Esophagus muscularis mucosa (tissue), 4 donors: Measurements from ENCODE around the gene SYCP2. TPM values are rescaled to one million over a fixed set of nuclear protein-coding genes. Genes with fewer than 3 reads are reported as not detected.
A peak's percentile ranks its signal among the peaks of the same experiment; 100 is the strongest.

ENCODE experiments used
- DNase-seq: peaks from one replicate; pipeline ENCODE4 v3.0.0-alpha.2; 2017; ENCODE audit errors: extremely low spot score
- H3K27ac ChIP-seq, 4 donors: fragments of 200-600 bp; sonication (generic); replicated peaks in 1 of 4; 1 replicate in 3 of 4; 2 replicates in 1 of 4; pipeline ENCODE4 v1.5.1; 2016 to 2019; ENCODE audit warnings: mild to moderate bottlenecking in 1 of 4
- H3K27me3 ChIP-seq, 4 donors: fragments of 200-600 bp; sonication (generic); one replicate each; pipeline versions ENCODE4 v1.5.1 to v1.6.0; 2016 to 2019
- H3K36me3 ChIP-seq, 4 donors: fragments of 200-600 bp; sonication (generic); one replicate each; pipeline ENCODE4 v1.5.1; 2016 to 2019
- H3K4me1 ChIP-seq, 4 donors: fragments of 200-600 bp; sonication (generic); one replicate each; pipeline ENCODE4 v1.5.1; 2016 to 2019
- H3K4me3 ChIP-seq, 4 donors: fragments of 200-600 bp; sonication (generic); 1 replicate in 2 of 4; 2 replicates in 2 of 4; pipeline ENCODE4 v1.5.1; 2016 to 2019; ENCODE audit warnings: mild to moderate bottlenecking in 4 of 4, moderate library complexity in 1 of 4
- H3K9me3 ChIP-seq, 4 donors: fragments of 200-600 bp; sonication (generic); 1 replicate in 3 of 4; 2 replicates in 1 of 4; pipeline ENCODE4 v1.5.1; 2016 to 2019
- EP300 ChIP-seq: sonication (generic); formaldehyde crosslinking; IDR thresholded peaks from one replicate; pipeline ENCODE4 v1.6.1; 2017; ENCODE audit warnings: antibody characterized with exemption
- POLR2A ChIP-seq: fragments of 450-650 bp; IDR thresholded peaks from one replicate; pipeline ENCODE4 v1.6.1; 2017; ENCODE audit warnings: antibody characterized with exemption, moderate library complexity, mild to moderate bottlenecking, low read depth
- POLR2AphosphoS5 ChIP-seq, 2 donors: sonication (generic); formaldehyde crosslinking; IDR thresholded peaks; one replicate each; pipeline ENCODE4 v1.6.1; 2017; ENCODE audit warnings: antibody characterized with exemption in 2 of 2
- WGBS: methylation state at CpG from one replicate; pipeline ENCODE4 v1.1.5; 2018; 5-methylcytosine and 5-hydroxymethylcytosine counted together
- intact Hi-C: fragments of 100-400 bp; cut with DNase I; formaldehyde crosslinking; loops from one replicate; pipeline ENCODE4 v1.15.1; 2023
- total RNA-seq, 4 donors: library from RNA; depleted of rRNA; stranded (reverse); fragments of >200 nt; gene quantifications; one replicate each; pipeline versions ENCODE4 v1.1.0 to v1.2.1, GENCODE V29; 2016
- TF ChIP-seq, protein P1 (sequence below), 3 experiments: fragments of 200-600 bp in 2 of 3; fragments of 450-650 bp in 1 of 3; sonication (generic) in 2 of 3; IDR thresholded peaks; one replicate each; pipeline ENCODE4 v1.5.1; 2017 to 2019; ENCODE audit warnings: antibody characterized with exemption in 3 of 3, mild to moderate bottlenecking in 2 of 3, moderate library complexity in 1 of 3

SYCP2 gene, protein sequence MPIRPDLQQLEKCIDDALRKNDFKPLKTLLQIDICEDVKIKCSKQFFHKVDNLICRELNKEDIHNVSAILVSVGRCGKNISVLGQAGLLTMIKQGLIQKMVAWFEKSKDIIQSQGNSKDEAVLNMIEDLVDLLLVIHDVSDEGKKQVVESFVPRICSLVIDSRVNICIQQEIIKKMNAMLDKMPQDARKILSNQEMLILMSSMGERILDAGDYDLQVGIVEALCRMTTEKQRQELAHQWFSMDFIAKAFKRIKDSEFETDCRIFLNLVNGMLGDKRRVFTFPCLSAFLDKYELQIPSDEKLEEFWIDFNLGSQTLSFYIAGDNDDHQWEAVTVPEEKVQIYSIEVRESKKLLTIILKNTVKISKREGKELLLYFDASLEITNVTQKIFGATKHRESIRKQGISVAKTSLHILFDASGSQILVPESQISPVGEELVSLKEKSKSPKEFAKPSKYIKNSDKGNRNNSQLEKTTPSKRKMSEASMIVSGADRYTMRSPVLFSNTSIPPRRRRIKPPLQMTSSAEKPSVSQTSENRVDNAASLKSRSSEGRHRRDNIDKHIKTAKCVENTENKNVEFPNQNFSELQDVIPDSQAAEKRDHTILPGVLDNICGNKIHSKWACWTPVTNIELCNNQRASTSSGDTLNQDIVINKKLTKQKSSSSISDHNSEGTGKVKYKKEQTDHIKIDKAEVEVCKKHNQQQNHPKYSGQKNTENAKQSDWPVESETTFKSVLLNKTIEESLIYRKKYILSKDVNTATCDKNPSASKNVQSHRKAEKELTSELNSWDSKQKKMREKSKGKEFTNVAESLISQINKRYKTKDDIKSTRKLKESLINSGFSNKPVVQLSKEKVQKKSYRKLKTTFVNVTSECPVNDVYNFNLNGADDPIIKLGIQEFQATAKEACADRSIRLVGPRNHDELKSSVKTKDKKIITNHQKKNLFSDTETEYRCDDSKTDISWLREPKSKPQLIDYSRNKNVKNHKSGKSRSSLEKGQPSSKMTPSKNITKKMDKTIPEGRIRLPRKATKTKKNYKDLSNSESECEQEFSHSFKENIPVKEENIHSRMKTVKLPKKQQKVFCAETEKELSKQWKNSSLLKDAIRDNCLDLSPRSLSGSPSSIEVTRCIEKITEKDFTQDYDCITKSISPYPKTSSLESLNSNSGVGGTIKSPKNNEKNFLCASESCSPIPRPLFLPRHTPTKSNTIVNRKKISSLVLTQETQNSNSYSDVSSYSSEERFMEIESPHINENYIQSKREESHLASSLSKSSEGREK (N-terminal part only)
- total RNA-seq, result 1 to 10 TPM in 2 of 4 donors, under 1 TPM in 2; 0.52 to 3.5 (median 1.0) TPM

DNA sequence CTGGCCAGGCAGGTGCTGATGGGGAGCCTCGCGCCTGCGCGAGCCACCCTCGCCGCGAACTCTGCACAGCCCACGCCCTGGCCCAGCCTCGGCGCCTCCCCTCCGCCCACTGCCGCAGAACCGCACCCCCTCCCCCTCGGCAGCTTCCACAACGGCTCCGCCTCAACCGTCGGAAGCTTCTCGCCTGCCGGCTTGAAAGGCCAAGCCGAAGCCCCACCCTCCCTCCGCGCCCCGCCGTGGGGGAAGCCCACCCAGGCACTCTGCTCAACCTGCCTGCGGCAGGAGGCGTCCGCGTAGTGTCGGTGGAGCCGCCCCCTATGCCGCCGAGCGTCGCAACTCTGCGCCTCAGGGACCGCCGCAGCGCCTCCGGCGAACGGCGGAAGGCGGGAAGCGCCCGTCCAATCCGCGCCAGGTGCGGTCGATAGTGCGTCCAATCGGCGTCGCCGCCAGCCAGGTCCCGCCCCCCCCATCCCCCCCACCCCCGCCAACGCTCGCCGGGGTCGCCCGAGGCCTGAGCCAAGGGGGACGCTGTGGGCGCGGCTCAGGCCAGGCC, at the start of gene SYCP2:
Gene SYCP2 (minus strand): TSS at position 342 of the 553 bp plus-strand sequence. CDS start 11,224 bp downstream, outside the sequence.
- DNase-seq, result no peak
- Histone ChIP-seq H3K9me3 (no peaks in the 10 kb centered on the region), H3K27me3 (no peaks in the 10 kb centered on the region), H3K4me3 (peak within 1 kb of the TSS; percentile 64 to 89 (median 78)), H3K4me1 (peaks cover 21 to 42% (median 32%) of the 10 kb centered on the region in 4 donors), H3K36me3 (peaks cover 0 to 4% (median 0%) of the 10 kb centered on the region in 4 donors), H3K27ac (peak within 1 kb of the TSS; percentile 74 to 88 (median 80))
- TF ChIP-seq EP300 (no peak), POLR2AphosphoS5 (IDR thresholded peaks at IDR 0.05) (peak in 1 of 2 donors; percentile 4), POLR2A (no peak)
- TF ChIP-seq, protein P1, sequence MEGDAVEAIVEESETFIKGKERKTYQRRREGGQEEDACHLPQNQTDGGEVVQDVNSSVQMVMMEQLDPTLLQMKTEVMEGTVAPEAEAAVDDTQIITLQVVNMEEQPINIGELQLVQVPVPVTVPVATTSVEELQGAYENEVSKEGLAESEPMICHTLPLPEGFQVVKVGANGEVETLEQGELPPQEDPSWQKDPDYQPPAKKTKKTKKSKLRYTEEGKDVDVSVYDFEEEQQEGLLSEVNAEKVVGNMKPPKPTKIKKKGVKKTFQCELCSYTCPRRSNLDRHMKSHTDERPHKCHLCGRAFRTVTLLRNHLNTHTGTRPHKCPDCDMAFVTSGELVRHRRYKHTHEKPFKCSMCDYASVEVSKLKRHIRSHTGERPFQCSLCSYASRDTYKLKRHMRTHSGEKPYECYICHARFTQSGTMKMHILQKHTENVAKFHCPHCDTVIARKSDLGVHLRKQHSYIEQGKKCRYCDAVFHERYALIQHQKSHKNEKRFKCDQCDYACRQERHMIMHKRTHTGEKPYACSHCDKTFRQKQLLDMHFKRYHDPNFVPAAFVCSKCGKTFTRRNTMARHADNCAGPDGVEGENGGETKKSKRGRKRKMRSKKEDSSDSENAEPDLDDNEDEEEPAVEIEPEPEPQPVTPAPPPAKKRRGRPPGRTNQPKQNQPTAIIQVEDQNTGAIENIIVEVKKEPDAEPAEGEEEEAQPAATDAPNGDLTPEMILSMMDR (IDR thresholded peaks at IDR 0.05), result no peak
- WGBS, result 46% methylated on average over 11 of the region's 65 CpGs
- intact Hi-C loops, result no loop called here

DNA sequence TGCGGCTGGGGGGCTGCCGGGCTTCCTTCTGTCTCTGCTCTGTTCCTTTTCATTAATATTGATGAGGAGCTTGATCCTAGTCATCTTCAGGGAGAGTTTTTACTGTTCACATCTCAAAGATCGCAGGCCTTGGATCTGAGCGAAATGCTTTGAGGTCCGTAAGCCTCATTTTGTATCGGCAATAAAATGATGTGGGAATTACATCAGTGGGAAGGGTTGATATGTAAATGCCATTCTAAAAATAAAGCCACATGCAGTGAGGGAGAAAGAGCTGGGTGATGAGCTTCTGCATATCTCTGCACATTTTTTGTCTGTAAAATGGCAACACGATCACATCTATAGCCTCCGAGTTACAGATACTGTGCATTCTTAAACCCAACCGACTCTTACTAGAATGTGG, 49.6 kb upstream of the SYCP2 start:
- no peak for DNase-seq
- Histone ChIP-seq H3K27ac (no peak overlapping the region), H3K4me3 (no peak overlapping the region), H3K27me3 (no peaks in the 10 kb centered on the region), H3K9me3 (no peaks in the 10 kb centered on the region), H3K36me3 (no peaks in the 10 kb centered on the region), H3K4me1 (no peaks in the 10 kb centered on the region)
- 93% methylated on average over 9 of the region's 9 CpGs for WGBS
- TF ChIP-seq, protein P1 (IDR thresholded peaks at IDR 0.05), result no peak
- no peak for TF ChIP-seq EP300
- no peak for TF ChIP-seq POLR2AphosphoS5 (IDR thresholded peaks at IDR 0.05)
- TF ChIP-seq POLR2A, result no peak
- intact Hi-C loops, result no loop called here

DNA sequence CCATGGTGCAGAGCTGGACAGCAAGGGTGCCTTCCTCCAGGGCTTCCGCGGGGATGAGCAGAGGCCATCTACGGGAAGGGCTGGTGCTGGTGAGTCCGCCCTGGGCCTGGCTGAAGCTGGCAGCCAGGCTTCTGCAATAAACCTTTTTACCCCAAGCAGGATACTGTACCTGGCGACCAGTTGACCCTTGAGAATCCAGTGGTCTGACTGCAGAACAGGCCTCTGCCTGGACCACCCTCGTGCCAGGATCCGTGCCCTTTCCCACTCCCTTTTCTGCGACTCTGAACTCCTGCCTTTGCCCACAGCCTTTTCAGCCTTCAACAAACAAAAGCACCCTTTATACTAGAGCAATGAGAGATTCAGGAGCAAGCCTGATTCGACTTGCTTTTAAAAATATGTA, 43.6 kb upstream of the SYCP2 start:
- DNase-seq, result no peak
- 95% methylated on average over 9 of the region's 9 CpGs for WGBS
- intact Hi-C loops, result no loop called here
- Histone ChIP-seq H3K4me3 (no peak overlapping the region), H3K36me3 (no peaks in the 10 kb centered on the region), H3K4me1 (peaks cover 0 to 12% (median 11%) of the 10 kb centered on the region in 4 donors), H3K27me3 (no peaks in the 10 kb centered on the region), H3K27ac (no peak overlapping the region), H3K9me3 (no peaks in the 10 kb centered on the region)
- TF ChIP-seq POLR2A (no peak), POLR2AphosphoS5 (IDR thresholded peaks at IDR 0.05) (no peak), EP300 (no peak)
- TF ChIP-seq, protein P1 (IDR thresholded peaks at IDR 0.05), result no peak

DNA sequence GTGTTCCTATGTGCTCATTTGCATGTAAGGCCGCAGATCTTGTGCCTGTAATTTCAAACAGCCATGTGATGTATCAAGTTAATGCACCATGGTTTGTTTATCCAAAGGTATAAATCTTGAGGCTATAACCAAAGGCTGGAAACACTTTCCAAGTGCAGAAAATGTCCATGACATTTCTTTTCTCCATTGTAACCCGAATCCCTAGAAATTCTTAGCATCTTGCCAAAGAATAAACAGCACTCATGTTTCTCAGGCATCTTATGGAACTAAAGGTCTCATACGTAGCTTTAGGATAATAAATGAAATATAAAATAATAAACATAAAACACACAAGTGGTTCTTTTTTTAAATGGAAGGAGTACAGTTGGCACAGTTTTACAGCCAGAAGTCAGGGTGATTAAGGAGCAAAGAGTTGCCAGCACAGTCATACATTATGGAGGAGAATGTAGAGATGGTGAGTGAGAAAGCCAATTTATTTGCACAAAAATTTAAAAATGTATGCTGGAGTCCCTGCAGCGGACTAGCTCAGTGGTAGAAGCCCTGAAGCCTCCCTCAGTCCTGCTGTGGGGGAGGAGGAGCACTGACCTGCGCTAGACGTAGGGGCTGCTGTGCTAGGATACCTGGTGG, 42.8 kb upstream of the SYCP2 start:
- Histone ChIP-seq H3K27me3 (no peaks in the 10 kb centered on the region), H3K4me1 (peaks cover 0 to 12% (median 11%) of the 10 kb centered on the region in 4 donors), H3K9me3 (no peaks in the 10 kb centered on the region), H3K36me3 (no peaks in the 10 kb centered on the region), H3K4me3 (no peak overlapping the region), H3K27ac (no peak overlapping the region)
- DNase-seq, result peak; percentile 24
- no peak for TF ChIP-seq EP300
- TF ChIP-seq, protein P1 (IDR thresholded peaks at IDR 0.05), result no peak
- no peak for TF ChIP-seq POLR2A
- no peak for TF ChIP-seq POLR2AphosphoS5 (IDR thresholded peaks at IDR 0.05)
- intact Hi-C loops, result no loop called here
- WGBS, result 48% methylated on average over 6 of the region's 6 CpGs
